Ovary (tissue), 9 donors: ENCODE data around the gene TTR. TPM values are rescaled to one million over a fixed set of nuclear protein-coding genes. Genes with fewer than 3 reads are reported as not detected.

Source experiments
- DNase-seq, 5 donors: peaks; one replicate each; pipeline ENCODE4 v3.0.0-alpha.2; 2019 to 2020
- H3K27ac ChIP-seq, 2 donors: fragments of 200-600 bp; one replicate each; pipeline versions ENCODE4 v1.5.1 to v1.8.0; 2019 to 2022
- H3K27me3 ChIP-seq: fragments of 200-600 bp; one replicate; pipeline ENCODE4 v1.8.0; 2022
- H3K36me3 ChIP-seq: fragments of 200-600 bp; sonication (generic); one replicate; pipeline ENCODE4 v1.5.1; 2019
- H3K4me1 ChIP-seq: one replicate; pipeline ENCODE4 v1.8.1; 2013; ENCODE audit warnings: mild to moderate bottlenecking, moderate library complexity; ENCODE audit not compliant: insufficient read depth
- H3K4me3 ChIP-seq: fragments of 200-600 bp; sonication (generic); one replicate; pipeline ENCODE4 v1.5.1; 2017
- H3K9me3 ChIP-seq, 2 donors: fragments of 200-600 bp in 1 of 2; sonication (generic) in 1 of 2; one replicate each; pipeline versions ENCODE4 v1.5.1 to v1.8.1; 2013 to 2019; ENCODE audit warnings: mild to moderate bottlenecking in 1 of 2, moderate library complexity in 1 of 2
- CTCF ChIP-seq, 3 donors: fragments of 450-650 bp in 2 of 3; fragments of 200-600 bp in 1 of 3; IDR thresholded peaks; one replicate each; pipeline versions ENCODE4 v1.5.1 to v1.8.0; 2016 to 2022; ENCODE audit warnings: antibody characterized with exemption in 3 of 3, mild to moderate bottlenecking in 1 of 3
- EP300 ChIP-seq: sonication (generic); formaldehyde crosslinking; IDR thresholded peaks from one replicate; pipeline ENCODE4 v1.6.1; 2017; ENCODE audit warnings: antibody characterized with exemption
- POLR2A ChIP-seq: fragments of 450-650 bp; IDR thresholded peaks from one replicate; pipeline ENCODE4 v1.6.1; 2017; ENCODE audit warnings: antibody characterized with exemption, mild to moderate bottlenecking, moderate library complexity
- WGBS, 3 donors: extraction: QIAGEN DNeasy Blood & Tissue Kit in 1 of 3; methylation state at CpG; one replicate each; pipeline versions ENCODE4 v1.1.5 to v1.1.7; 2013 to 2017; 5-methylcytosine and 5-hydroxymethylcytosine counted together
- intact Hi-C, 4 donors: fragments of 100-400 bp; cut with DNase I; formaldehyde crosslinking; loops; one replicate each; pipeline versions ENCODE4 v1.11.0 to v1.15.1; 2022 to 2023
- polyA plus RNA-seq, 2 donors: library from polyadenylated mRNA; stranded (reverse); fragments of 200-250 nt in 1 of 2; fragments of 350-450 nt in 1 of 2; fragmentation: Illumina TruSeq in 1 of 2; extraction: RNeasy Lipid Tissue Mini Kit (QIAGEN cat#74804) in 1 of 2; gene quantifications; one replicate each; pipeline ENCODE4 v1.2.3, GENCODE V29; 2013 to 2014
- total RNA-seq, 7 donors: library from RNA; depleted of rRNA in 2 of 7; stranded (reverse); fragments of >200 nt in 2 of 7; fragmentation: NEBNext Ultra II Directional in 3 of 7; extraction: Animal tissue kit (Norgen Biotek cat#: 25700) in 3 of 7; gene quantifications; one replicate each; pipeline versions ENCODE4 v1.1.0 to v1.2.4, GENCODE V29; 2016 to 2023
- donor health status: DM: no; HTN: no; CAD: no; lungs with moderate emphysema.
- donor health status: DM: no; HTN: no; CAD: no.
- donor health status: Bipolar disorder and iron deficiency.
- donor health status: DM: yes; HTN: yes; CAD: no.
- donor health status: DM: no; HTN: no; CAD: no.
- donor health status: DM: yes; HTN: yes; CAD: no.

Gene TTR
- total and polyA plus RNA-seq, 9 donors: 0.92 to 3.0 (median 0.95) TPM; not detected in 6

DNA sequence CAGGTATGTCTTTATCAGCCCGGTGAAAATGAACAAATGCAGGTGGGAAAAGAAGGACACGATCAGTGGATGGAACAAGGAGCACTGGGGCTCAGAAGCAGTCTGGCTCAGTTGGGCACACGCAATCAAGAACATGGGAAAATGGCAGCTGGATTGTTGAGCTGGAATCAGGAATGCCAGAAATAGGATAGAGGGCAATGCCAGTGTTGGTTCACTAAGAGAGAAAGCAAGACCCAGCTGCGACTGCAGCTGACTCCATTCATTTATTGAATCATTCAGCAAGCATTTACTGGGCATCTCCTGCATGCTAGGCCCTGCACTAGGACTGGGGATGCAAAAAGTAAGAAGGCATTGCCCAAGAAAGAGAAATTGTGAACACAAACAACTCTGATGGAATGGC lies 13.6 kb upstream of the TTR start:
- Histone ChIP-seq H3K36me3 (no peaks in the 10 kb centered on the region), H3K4me3 (no peak overlapping the region), H3K27me3 (no peaks in the 10 kb centered on the region), H3K4me1 (no peaks in the 10 kb centered on the region), H3K27ac (no peak overlapping the region), H3K9me3 (no peaks in the 10 kb centered on the region)
- intact Hi-C loops: no loop called here
- DNase-seq: no peak
- 91 to 95% (median 93%) methylated on average over 4 of the region's 4 CpGs for WGBS, 3 donors
- no peak for TF ChIP-seq POLR2A
- no peak for TF ChIP-seq CTCF (IDR thresholded peaks at IDR 0.05)
- TF ChIP-seq EP300: no peak

GRCh38 chr18:31579375-31579774 lies 12.3 kb upstream of the TTR start:
- WGBS, 3 donors: 93 to 94% (median 94%) methylated on average over 2 of the region's 2 CpGs

GRCh38 chr18:31581498-31582197 lies 10.0 kb upstream of the TTR start:
- intact Hi-C loops: no loop called here
- 32 to 40% (median 34%) methylated on average over 4 of the region's 4 CpGs for WGBS, 3 donors
- no peak overlapping the region for H3K27ac ChIP-seq

More at GRCh38 chr18:31579375-31579774, 12.3 kb upstream of the TTR start:
- H3K27ac ChIP-seq: no peak overlapping the region
- TF ChIP-seq POLR2A: no peak
- TF ChIP-seq EP300: no peak
- no peak for TF ChIP-seq CTCF (IDR thresholded peaks at IDR 0.05)
- H3K9me3 ChIP-seq: no peaks in the 10 kb centered on the region
- no peaks in the 10 kb centered on the region for H3K27me3 ChIP-seq
- H3K4me3 ChIP-seq: no peak overlapping the region
- no peak for DNase-seq
- intact Hi-C loops: no loop called here
- H3K36me3 ChIP-seq: no peaks in the 10 kb centered on the region
- H3K4me1 ChIP-seq: no peaks in the 10 kb centered on the region

GRCh38 chr18:31583185-31583854 lies 8.4 kb upstream of the TTR start:
- TF ChIP-seq EP300 (no peak), CTCF (IDR thresholded peaks at IDR 0.05) (no peak), POLR2A (no peak)
- H3K27me3 ChIP-seq: no peaks in the 10 kb centered on the region
- no peaks in the 10 kb centered on the region for H3K4me1 ChIP-seq
- no peaks in the 10 kb centered on the region for H3K9me3 ChIP-seq
- 85 to 93% (median 90%) methylated on average over 5 of the region's 5 CpGs for WGBS, 3 donors
- no peaks in the 10 kb centered on the region for H3K36me3 ChIP-seq
- H3K27ac ChIP-seq: no peak overlapping the region
- intact Hi-C loops: no loop called here
- DNase-seq: no peak
- H3K4me3 ChIP-seq: no peak overlapping the region

More at GRCh38 chr18:31581498-31582197, 10.0 kb upstream of the TTR start:
- Histone ChIP-seq H3K27me3 (no peaks in the 10 kb centered on the region), H3K9me3 (no peaks in the 10 kb centered on the region), H3K4me1 (no peaks in the 10 kb centered on the region), H3K4me3 (no peak overlapping the region), H3K36me3 (no peaks in the 10 kb centered on the region)
- no peak for DNase-seq
- TF ChIP-seq EP300: no peak
- TF ChIP-seq POLR2A: no peak
- no peak for TF ChIP-seq CTCF (IDR thresholded peaks at IDR 0.05)
